ENCODE results near the gene LRRC31.

- no peak for TF ChIP-seq CTCF (IDR thresholded peaks at IDR 0.05)
- TF ChIP-seq POLR2AphosphoS5 (IDR thresholded peaks at IDR 0.05) = no peak
- TF ChIP-seq POLR2A (IDR thresholded peaks at IDR 0.05) = no peak
These were observed 58.0 kb downstream of the LRRC31 start for GRCh38 chr3:169811631-169812331.
